Stimulated activated CD4-positive, alpha-beta T cell treated with anti-CD3 and anti-CD28 coated beads, Interleukin-2, amount 100 ng/mL, for 4 hours (primary cell): ENCODE results near the gene WDR37.

Experiments used
- DNase-seq: peaks from one replicate; pipeline ENCODE4 v3.0.0-alpha.2; 2020; ENCODE audit warnings: low read depth

Gene WDR37

DNA sequence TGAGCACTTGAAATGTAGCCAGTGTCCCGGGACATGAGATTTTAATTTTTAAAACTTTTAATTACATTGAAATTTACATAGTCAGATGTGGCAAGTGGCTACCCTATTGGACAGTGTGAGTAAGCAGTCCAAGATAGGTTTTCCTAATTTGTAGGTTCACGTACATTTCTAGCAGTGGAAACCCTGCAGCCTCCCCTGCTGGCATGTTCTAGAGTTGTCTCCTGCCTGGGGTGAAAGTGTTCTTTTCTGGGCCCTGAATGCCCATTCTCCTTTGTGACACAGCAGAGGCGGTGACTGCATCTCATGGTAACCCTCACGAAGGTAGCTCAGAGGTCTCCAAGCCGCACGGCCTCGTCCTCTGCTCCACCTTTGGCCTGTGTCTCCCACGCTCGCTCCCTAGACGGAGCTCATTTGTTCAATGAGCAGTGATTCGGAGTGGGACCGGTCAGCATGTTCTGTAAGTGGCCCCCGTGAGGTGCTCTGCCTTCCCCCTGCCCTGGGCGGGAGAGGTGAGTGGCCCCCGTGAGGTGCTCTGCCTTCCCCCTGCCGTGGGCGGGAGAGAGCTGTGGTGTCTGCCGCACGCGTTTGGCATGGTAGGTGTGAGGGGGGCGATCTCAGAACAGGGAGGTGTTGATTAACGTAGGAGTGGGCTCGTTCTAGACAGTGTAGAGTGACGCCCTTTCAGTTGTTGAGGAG, 18.0 kb downstream of the WDR37 start:
- no peak for DNase-seq

DNA sequence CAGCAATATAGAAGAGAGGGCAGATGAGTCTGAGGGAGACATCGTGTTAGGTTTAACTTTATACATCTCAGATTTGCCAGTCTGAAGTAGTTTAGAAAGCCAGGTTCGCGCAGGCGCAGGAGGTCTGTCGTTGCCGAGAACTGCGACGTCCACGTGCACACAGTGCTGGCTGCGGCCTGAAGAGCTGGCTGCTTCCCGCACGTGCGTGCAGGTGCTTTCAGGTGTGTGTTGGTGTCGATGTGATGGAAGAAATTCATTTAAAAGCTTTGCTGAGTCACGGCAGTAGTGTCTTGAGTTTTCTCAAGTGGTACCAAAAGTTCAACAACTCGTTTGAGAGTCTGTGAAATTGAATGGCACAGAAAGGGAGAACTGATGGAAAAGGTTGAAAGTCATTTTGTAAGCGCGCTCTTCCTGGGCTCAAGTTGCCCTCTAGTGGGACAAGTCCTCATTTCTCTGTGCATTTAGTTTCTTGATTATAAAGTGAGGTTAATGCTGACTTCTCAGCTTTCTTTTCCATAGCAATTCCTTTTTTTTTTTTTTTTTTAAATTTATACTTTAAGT, 18.6 kb downstream of the WDR37 start:
- DNase-seq = no peak

DNA sequence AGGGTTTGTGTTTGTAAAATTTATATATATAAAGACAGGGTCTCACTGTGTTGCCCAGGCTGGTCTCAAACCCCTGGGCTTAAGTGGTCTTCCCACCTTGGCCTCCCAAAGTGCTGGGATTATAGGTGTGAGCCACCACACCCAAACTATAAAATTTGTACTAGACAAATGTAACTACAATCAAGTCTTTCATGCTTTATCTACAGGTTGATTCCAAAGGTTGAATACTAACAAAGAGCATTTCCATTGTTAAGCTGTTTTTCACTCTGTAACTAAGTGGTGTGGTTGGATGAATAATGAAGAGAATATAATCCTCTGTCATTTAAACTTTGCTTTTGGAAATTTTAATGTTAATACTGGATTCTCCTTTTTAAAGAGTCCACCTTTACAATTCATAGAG, 22.5 kb downstream of the WDR37 start:
- DNase-seq = no peak

DNA sequence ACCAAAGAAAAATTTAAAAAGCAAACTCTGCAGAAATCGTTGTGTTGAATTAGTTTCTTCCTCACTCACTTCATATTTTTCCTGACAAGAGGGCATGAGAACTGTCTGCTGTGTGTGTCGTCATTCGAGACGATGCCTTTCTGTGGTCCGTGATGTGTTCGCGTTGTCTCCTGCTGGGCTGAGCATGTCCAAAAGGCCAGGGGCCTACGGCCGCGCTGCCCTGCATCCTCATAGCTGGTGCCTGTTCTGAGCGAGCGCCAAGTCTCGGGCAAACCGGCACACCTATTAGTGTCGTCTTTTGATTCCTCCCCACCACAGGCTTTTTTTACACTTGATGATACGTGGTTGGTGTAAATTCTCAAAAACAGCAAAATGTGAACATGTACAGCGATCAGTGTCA, 27.4 kb downstream of the WDR37 start:
- DNase-seq = no peak

DNA sequence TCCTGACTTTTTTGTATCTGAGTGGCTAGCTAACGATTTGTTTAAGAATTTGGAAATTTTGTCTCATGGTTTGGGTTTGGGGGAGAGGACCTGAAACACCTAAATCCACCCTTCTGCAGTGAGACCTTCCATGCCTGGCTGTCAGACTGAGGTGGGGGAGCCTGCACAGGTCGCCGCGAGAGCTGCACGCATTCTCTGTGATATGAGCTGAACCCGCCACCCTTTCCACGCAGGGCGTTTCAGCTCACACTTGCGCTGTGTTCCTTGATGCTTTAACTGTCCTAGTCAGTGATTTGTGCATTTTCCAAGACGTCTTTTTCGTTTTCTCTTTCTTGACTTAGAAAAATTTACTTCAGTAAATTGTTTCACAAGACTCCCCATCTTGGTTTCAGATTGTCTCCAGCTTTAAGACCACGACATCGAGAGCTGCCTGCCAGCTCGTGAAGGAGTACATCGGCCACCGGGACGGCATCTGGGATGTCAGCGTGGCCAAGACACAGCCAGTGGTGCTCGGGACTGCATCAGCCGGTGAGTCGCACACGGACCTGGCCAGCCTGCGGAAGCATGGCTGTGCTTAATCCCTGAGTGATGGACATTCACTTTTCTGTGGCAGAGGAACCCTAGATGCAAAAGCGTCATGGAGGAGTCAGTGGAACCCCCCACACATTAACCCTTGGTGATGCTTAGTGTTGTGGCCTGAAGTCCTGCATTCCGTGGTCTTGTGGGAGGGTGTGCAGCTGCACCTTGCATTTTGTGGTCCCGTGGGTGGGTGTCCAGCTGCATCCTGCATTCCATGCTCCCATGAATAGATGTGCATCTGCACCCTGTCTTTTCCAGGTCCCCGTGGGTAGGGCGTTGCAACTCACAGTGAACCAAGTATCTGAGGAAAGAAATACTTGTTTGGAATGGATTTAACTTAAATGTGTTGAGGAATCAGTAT, 28.1 kb downstream of the WDR37 start:
- no peak for DNase-seq

DNA sequence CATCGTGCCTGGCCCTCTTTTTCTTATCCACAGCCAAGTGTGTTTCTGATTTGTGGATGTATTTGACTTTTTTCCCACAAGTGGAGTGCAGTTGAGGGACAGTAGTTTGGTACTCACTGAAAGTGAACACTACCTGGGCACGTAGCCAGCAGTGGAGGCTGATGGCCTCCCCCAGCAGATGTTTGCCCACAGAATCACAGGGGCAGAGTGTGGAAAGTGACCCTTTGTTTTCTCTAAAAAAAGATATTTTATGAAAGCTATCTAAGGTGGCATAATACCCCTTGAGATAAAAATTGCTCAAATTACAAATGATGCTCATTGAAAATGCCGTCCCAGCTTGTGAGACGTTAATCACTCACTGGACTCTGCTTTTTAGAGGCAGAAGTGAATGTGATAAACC, 29.1 kb downstream of the WDR37 start:
- no peak for DNase-seq

DNA sequence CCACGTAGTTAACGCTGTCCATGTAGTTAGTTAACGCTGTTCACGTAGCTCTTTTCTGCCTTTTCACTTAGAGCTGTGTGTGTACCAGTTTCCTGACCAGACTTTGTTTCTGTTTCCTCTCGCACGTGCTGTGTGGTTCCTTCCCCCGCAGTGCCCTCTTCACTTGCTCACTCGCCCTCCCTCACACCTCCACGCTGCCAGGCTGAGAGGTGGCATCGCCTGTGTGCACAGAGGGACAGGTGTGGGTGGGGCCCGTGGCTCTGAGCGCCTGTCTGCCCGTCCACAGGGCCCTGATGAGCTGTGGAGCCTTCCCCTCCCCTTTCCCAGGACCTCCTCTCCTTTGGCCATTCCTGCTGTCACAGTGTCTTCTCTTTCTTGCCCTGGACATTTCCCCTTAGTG, 30.6 kb downstream of the WDR37 start:
- DNase-seq = no peak

DNA sequence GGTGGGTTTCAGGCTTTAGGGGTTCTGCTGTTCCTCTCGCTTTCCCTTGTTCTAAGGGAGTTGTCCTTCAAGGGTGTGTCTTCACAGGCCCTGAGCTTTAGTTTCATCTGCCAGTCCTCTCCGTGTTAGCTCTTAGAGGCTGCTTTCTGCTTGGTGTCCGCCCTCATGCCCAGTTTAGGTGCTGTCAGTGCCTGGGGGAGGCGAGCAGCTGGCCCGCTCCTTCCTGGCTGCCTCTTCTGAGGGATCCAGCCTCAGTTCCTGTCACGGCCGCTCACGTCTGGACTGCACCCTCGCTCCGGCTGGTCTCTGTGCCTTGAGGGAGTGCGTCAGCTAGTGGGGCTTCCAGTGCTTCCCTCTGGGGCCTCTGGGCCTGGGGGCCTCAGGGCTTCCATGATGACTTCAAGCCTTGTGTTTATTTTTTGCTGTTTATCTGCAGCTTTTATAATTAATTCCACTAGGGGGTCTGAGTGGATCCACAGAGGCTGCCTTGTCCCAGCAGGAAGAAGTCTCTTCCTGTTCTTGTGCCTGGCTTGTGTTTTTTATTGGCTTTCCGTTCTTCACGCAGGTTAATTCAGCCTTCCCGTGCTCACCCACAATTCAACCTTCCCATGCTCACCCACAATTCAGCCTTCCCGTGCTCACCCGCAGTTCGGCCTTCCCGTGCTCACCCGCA, 33.0 kb downstream of the WDR37 start:
- DNase-seq = no peak

DNA sequence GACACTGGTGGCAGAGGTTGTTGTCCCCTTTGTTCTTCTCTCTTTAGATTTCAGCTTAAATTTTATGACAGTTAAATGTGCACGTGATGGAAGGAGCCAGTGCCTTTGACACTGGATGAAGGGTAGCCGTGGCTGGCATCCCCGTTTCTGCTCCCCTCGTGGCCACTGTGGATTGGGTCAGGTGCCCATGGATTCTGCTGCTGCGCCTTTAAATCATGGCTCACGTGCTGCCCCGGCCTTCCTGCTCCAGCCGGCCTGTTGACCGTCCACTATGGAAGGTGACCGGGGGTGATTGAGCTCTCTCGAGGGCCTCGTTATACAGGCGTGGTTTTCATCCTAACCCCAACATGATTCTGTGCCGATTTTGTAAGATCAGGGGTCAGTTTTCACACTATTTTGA, 34.5 kb downstream of the WDR37 start:
- no peak for DNase-seq

DNA sequence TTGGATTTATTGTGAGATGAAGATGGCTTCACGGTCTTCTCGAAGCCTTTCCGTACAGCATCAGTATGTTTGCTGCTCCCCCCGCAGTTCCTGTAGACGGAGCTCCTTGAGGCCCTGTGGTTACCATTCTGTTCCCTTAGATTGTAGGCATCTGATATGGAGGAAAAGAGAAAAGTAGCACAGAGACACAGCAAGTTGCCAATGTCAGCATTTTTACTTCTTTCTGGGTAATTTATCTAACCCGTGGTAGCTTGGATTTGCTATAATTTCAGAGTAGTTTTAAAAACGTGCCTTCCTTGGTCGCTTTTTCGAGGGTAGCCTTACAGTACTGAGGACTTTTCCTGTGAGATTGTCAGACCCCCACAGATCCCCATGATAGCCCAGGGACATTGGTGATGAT, 37.5 kb downstream of the WDR37 start:
- DNase-seq = no peak

DNA sequence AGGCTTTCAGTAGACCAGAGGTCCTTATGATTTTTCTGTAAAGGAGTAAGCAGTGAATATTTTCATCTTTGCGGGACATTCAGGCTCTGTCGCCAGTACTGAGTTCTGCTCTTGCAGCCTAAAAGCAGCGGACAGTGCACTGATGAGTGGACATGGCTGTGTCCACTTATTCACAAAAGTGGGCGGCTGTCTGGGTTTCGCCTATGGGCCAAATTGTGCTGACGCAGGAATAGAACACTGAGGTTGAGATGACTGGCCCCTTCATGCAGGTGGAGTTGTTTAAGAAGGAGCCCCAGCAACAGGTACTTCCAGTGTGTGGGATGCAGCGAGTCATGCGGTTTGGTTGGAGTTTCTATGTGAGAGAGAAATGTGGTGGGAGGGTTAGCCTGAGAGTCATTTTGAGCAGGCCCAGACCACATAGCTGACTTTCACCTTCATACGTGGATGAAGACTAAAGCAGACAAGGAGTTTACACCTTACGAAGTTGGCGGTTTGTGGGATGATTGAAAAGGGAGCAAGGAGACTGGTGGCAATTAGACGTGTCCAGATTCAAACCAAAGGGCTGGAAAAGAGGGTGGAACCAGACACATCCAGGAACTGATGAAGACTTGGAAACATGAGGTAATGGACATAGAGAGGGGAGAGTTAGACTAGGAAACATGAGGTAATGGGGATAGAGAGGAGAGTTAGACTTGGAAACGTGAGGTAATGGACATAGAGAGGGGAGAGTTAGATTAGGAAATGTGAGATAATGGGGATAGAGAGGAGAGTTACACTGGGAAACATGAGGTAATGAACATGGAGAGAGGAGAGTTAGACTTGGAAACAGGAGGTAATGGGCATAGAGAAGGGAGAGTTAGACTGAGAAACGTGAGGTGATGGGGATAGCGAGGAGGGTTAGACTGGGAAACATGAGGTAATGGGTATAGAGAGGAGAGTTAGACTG, 38.2 kb downstream of the WDR37 start:
- DNase-seq = peak; percentile 15

DNA sequence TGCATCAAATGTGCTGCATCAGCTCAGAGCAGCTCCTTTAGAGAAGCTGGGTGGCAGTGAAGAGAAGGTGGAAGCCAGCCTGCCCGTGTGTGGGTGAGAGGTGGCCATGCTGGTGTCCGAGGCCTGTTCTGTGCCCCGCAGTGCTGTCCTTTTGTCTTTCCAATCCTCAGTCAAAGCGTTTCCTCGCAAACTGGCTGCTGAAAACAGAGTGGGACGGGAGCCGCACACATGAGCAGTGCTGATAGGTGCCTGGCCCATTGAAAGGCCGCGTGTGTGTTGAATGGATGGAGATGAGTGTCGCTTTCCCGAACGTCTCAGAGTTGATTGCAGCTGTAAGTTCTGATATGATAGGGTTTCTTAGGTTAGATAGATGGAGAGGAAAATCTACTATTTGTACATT, 39.3 kb downstream of the WDR37 start:
- no peak for DNase-seq

DNA sequence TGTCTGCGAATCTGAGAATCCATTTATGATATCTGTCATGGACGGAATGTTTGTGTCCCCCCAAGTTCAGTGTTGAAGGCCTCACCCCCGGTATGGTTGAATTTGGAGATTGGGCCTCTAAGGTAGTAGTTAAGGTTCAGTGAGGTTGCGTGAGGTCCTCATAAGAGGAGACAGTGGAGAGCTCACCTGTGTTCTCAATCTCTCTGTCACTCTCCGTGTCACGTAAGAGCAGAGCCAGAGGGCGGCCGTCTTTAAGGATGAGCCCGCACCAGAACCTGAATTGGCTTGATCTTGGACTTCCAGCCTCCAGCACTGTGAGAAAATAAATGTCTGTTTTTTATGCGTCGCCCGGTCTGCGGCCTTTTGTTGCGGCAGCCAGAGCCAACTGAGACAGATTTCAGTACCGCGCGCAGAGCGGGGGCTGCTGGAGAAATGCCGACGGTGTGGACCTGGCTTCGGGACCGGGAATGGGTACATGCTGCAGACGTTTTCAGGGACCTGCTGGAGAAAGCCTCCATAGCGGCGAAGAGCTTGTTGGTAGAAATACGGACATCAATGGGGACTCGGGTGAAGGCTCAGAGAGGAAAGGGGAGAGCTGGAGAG, 40.2 kb downstream of the WDR37 start:
- no peak for DNase-seq

DNA sequence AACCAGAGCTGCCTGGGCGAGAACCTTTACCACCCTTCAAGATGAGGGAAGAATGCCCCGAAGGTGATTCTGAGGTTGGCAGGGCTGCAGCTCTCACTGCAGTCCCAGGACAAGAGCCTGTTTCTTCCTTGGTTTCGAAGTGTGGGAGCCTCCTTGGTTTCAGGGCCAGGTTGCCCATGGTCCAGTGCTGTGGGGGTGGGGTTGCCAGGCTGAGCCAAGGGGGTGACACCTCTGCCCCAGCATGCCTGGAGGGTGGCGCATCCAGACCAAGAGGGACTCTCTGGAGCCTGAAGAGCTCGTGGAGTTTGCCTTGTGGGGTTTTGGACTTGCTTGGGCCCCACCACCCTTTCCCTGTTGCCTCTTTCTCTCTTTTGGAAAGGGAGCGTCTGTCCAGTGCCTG, 41.3 kb downstream of the WDR37 start:
- no peak for DNase-seq

DNA sequence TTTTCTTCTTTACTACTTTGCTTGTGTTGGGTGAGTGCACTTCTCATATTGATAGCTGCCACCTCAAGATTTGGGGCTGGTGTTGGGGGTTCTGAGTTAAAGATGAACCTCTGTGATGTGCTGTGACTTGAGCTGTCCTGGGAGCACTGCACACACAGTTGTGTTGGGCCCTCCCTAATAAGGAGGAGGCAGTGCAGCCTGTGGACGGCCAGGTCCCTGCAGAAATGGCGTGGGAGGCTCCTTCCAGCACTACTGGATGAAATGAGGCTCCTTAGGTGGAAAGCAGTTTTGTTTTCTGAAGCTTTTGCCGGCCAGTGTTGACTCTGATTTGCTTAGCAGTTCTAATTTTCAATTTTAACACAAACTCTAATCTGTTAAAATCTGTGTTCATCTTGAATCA, 44.0 kb downstream of the WDR37 start:
- no peak for DNase-seq

DNA sequence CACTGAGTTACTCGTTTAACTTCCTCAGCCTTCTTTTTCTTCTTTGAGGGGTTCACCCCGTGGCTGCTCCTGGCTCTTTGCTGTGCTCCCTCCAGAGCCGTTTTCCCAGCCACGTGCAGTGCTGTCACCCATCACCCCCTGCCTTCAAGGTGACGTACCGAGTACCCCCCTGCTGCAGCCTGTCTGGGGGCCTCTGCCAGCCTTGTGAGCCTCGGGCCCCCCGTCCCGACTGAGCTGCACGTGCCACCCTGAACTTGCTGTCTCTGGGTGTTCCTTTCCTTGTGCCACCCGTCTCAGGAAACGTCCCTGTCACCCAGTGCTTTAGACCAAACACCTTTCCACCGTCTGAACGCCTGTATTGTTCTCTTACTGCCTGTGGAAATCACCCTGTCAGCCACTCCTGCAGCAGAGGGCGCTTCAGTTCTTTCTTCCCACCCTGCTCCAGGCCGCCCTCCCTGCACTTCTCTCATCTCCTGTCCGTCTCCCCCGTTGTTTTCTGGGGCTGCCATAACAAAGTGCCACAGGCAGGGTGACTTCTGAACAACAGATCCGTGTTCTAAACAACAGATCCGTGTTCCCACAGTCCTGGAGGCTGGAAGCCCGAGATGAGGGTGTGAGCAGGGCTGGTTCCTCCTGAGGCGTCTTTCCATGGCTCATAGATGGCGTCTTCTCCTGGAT, 44.6 kb downstream of the WDR37 start:
- DNase-seq = no peak

DNA sequence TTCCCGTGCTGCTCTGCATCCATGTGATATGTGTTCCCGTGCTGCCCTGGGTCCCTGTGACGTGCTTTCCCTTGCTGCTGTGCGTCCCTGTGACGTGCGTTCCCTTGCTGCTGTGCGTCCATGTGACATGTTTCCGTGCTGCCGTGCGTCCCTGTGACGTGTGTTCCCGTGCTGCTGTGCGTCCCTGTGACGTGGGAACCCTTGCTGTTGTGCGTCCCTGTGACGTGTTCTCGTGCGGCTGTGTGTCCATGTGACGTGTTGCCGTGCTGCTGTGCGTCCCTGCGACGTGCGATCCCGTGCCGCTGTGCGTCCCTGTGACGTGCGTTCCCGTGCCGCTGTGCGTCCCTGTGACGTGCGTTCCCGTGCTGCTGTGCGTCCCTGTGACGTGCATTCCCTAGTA, 45.8 kb downstream of the WDR37 start:
- no peak for DNase-seq

DNA sequence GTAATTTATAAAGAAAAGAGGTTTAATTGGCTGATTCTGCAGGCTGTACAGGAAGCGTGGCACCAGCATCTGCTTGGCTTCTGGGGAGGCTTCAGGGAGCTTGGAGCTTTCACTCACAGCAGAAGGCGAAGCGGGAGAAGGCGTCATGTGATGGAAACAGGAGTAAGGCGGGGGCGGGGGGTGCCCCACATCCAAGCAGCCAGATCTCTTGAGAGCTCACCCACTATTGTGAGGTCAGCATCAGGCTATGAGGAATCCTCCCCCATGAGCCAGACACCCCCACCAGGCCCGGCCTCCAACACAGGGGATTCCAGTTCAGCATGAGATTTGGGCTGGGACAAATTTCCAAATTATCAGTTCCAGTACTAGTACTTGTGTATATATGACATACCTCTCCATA, 46.2 kb downstream of the WDR37 start:
- DNase-seq = peak; percentile 32

DNA sequence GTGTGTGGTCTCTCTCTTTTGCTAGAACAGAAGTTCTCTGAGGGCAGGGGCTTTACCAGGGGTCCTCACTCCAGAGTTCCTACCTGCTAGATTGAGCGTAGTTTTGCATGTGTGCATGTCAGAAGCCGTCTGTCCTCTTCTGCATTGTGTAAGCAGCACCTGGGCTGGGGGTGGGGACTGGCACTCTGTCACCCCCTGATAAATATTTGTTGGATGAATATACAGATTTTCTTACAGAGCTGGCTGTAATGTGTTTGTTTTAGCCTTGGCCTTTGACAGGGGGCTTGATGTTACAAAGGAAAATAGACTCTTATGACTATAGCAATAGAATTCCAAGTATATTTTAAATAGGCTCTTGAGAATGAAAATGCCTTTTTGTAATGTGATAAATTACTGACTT, 46.6 kb downstream of the WDR37 start:
- no peak for DNase-seq

DNA sequence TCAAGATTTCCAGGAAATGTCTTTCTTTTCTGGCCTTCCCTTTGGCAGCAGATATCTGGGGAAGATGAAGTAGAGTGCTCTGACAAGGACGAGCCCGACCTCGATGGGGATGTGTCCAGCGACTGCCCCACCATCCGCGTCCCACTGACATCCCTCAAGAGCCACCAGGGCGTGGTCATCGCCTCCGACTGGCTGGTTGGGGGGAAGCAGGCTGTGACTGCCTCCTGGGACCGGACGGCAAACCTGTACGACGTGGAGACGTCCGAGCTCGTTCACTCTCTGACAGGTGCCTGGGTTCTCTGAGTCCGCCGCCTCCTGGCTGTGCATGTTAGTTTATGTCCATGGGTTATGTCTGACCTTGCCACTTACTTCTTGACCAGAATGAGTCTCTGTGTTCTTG, 47.4 kb downstream of the WDR37 start:
- DNase-seq = no peak

DNA sequence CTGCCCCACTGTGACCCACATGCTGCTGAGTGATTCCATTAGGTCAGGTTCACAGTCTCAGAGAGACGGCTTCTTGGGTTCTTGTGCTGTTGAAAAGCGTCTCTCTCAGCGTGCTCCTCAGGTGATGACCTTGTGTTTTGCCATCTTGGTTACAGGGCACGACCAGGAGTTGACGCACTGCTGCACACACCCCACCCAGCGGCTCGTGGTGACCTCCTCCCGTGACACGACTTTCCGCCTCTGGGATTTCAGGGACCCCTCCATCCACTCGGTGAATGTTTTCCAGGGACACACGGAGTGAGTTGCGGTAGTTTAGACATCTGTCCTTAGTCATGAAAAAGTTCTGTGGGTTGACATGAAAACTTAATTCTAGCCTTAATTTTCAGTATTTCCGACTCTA, 48.8 kb downstream of the WDR37 start:
- DNase-seq = no peak
